Measurements from ENCODE around the gene KLHL11.
"Not testable (repeated sequence)": the region's sequence is repeated elsewhere in the genome, so short reads cannot be mapped to it uniquely, and the experiment has no call there.

The KLHL11 gene

DNA sequence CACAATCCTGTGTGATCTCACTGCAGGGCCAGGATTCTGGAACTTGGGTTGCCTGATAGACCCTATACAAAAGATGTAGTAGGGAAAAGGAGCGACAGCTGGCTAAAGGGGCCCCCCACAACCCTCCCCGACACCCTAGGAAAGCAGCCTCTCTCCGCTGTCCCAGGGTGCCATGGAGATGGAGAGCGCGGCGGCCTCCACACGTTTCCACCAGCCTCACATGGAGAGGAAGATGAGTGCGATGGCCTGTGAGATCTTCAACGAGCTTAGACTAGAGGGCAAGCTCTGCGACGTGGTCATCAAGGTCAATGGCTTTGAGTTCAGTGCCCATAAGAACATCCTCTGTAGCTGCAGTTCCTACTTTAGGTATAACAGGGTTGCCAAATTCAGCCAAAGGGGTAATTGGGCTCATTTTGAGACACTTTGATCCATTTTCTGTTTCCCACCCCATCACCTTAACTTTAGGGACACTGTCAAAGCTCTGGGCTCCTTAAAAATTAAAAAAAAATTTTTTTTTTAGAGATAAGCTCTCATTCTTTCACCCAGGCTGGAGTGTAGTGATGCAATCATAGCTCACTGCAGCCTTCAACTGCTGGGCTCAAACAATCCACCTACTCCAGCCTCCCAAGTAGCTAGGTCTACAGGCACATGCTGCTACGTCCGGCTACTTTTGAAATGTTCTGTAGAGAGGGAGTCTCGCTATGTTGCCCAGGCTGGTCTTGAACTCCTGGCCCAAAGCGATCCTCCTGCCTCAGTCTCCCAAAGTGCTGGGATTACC is 27.3 kb downstream of the KLHL11 start, which contains the start of gene KLHL10:
KLHL10 (plus strand) TSS at position 65 of the 778 bp plus-strand sequence; CDS start at position 173, 108 bp downstream.
- DNase-seq (ENCODE audit: low spot score): no peak

DNA sequence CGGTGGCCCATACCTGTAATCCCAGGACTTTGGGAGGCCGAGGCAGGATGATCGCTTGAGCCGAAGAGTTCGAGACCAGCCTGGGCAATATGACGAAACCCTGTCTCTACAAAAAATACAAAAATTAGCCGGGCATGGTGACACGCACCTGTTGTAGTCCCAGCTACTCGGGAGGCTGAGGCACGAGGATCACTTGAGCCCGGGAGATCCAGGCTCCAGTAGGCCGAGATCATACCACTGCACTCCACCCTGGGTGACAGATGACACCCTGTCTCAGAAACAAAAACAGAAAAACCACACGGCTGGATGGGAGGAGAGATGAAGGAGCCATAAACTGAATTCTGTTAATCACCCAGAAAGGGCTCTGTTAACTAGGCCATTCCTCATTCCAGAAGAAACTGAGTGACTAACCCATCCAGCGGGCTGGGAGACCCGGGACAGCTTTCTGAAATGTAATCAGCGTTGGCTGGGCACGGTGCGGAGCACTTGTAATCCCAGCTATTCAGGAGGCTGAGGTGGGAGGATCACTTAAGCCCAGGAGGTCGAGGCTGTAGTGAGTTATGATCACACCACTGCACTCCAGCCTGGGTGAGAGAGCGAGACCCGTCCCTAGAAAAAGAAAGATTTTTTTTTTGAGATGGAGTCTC is 28.6 kb downstream of the KLHL11 start:
- DNase-seq (ENCODE audit: low spot score): no peak

DNA sequence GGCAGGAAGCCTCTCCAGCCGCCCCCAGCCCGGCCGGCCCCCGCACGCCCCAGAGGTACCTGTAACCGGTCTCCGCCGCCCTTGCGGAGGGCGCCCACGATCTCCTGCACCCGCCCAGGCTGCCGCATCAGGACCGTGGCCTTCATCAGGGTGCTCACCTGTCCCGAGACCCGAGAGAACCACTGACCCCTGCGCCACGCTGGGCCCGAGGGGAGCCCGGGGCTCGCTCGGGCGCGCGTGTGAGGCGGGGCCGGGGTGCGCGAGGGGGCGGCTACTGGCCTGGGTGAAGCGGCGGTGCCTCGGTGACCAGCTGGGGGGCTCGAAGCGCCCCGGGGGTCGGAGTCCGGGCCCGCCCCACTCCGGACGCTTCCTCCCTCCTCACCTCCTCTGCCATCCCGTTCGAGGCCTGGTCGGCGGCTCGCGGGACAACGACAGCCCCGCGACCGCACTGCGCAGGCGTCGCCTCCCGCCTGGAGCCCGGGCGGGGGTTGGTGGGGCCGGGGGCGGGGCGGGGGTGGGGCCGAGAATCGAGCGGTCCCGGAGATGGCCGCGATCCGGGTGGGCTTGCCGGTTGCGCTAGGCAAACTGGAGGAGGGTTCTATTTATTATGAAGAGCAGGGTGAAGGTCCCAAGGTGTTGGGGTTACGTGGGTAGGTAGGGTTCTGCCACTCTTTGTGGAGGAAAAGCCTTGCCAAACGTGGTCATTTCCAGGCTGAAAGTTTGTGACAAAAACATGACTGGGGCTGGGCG is 29.2 kb downstream of the KLHL11 start, which contains the start of gene NT5C3B:
NT5C3B (minus strand) TSS at position 433 of the 750 bp plus-strand sequence; CDS start at position 394, 39 bp downstream.
- DNase-seq (ENCODE audit: low spot score): peak; percentile 76

GRCh38 chr17:41835214-41835799 is 29.9 kb downstream of the KLHL11 start:
- no peak for DNase-seq (ENCODE audit: low spot score)

DNA sequence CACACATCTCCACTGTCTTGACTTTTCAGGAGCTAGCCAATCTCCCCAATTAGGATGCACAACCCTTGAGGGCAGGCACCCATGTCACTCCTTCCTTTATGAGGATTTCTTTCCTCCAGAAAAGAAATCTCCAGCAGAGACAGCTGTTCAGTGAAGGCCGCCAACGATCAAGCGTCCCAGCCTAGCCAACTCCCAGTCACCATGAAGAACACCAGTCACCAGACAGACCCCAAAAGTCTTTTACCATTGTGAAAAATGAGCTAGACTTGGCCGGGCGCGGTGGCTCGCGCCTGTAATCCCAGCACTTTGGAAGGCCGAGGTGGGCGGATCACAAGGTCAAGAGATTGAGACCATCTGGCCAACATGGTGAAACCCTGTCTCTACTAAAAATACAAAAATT is 35.3 kb downstream of the KLHL11 start:
- not testable (repeated sequence) for DNase-seq (ENCODE audit: low spot score)

DNA sequence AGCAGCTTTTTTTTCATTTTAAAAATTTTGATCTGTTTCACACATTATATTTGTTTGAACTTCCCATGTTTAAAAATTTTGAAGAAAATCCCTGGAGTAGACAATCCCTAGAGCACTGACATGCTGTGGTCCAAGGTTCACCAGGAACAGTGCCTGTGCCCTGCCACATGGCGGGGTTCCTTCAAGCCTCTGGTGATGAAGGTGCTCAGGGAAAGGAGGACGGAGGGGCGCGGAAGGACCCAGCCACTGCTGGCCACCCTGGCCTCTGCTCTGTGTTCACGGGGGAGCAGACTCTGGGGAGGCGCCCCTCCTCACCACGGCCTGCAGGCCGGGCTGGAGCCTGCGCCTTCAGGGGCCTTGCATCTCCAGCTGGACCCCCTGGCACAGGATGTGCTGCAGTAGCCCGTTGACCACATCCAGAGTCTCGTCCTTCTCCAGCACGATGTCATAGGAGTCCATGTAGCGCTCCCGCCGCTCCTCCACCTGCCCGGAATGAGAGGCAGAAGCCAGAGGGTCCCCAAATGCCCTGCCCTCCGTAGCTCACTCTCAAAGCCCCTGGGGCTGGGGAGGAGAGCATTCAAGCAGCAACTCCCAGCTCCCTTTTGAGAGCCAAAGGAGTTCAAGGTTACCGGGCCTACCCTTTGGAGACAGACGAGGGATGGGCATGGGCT is 39.9 kb downstream of the KLHL11 start:
- no peak for DNase-seq (ENCODE audit: low spot score)

- no peak for DNase-seq (ENCODE audit: low spot score)
Measured at GRCh38 chr17:41824086-41824485, 41.1 kb downstream of the KLHL11 start.

GRCh38 chr17:41823580-41823979 is 41.6 kb downstream of the KLHL11 start:
- no peak for DNase-seq (ENCODE audit: low spot score)

GRCh38 chr17:41823141-41823524 is 42.1 kb downstream of the KLHL11 start:
- no peak for DNase-seq (ENCODE audit: low spot score)

DNA sequence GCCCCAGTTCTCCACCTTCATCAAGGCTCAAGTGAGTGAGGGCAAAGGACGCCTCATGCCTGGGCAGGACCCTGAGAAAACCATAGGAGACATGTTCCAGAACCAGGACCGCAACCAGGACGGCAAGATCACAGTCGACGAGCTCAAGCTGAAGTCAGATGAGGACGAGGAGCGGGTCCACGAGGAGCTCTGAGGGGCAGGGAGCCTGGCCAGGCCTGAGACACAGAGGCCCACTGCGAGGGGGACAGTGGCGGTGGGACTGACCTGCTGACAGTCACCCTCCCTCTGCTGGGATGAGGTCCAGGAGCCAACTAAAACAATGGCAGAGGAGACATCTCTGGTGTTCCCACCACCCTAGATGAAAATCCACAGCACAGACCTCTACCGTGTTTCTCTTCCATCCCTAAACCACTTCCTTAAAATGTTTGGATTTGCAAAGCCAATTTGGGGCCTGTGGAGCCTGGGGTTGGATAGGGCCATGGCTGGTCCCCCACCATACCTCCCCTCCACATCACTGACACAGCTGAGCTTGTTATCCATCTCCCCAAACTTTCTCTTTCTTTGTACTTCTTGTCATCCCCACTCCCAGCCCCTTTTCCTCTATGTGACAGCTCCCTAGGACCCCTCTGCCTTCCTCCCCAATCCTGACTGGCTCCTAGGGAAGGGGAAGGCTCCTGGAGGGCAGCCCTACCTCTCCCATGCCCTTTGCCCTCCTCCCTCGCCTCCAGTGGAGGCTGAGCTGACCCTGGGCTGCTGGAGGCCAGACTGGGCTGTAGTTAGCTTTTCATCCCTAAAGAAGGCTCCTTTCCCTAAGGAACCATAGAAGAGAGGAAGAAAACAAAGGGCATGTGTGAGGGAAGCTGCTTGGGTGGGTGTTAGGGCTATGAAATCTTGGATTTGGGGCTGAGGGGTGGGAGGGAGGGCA is 42.7 kb downstream of the KLHL11 start:
- no peak for DNase-seq (ENCODE audit: low spot score)

DNA sequence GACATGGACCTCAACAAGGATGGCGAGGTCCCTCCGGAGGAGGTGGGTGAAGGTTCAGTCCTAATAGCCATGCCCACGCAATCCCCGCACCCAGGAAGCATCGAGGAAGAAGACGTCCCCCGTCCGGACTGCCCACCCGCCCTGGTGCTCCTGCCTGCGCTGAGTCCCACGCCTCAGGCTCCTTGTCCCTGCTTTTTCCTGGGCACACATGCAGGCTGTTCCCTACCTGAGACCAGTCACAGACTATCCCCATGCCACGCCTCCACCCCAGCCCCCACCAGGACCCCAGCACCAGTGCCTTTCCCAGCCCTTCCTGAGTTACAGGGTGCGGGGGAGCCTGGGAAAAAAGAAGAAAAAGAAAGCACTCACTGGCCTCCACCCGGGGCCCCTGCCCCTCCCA is 43.4 kb downstream of the KLHL11 start:
- no peak for DNase-seq (ENCODE audit: low spot score)

- DNase-seq (ENCODE audit: low spot score): no peak
Measured at GRCh38 chr17:41818024-41818423, 47.2 kb downstream of the KLHL11 start.

GRCh38 chr17:41816637-41817320 is 48.4 kb downstream of the KLHL11 start:
- no peak for DNase-seq (ENCODE audit: low spot score)

- DNase-seq (ENCODE audit: low spot score): no peak
Measured at GRCh38 chr17:41814195-41814594, 51.0 kb downstream of the KLHL11 start.

- DNase-seq (ENCODE audit: low spot score): no peak
Measured at GRCh38 chr17:41813699-41814124, 51.5 kb downstream of the KLHL11 start.

- no peak for DNase-seq (ENCODE audit: low spot score)
Measured at GRCh38 chr17:41813152-41813680, 52.0 kb downstream of the KLHL11 start.

GRCh38 chr17:41812381-41813151 is 52.7 kb downstream of the KLHL11 start, which contains the start of gene FKBP10:
Gene FKBP10 (plus strand): TSS chr17:41813004. CDS start chr17:41813035, 31 bp downstream.
- DNase-seq (ENCODE audit: low spot score): peak; percentile 94

Data from SK-N-DZ (cell line).